SH-SY5Y (cell line): ENCODE results near the gene USP38.

Experiments used
- GATA2 ChIP-seq: IDR thresholded peaks from 2 replicates; pipeline ENCODE4 v1.6.1; 2011; ENCODE audit warnings: mild to moderate bottlenecking, low read depth, low read length
- GATA3 ChIP-seq: IDR thresholded peaks from 2 replicates; pipeline ENCODE4 v1.6.1; 2011; ENCODE audit warnings: low read depth, mild to moderate bottlenecking, low read length, moderate library complexity

- TF ChIP-seq GATA3 (no peak), GATA2 (no peak)
These were observed 71.7 kb downstream of the USP38 start for GRCh38 chr4:143256456-143256855.
